Urinary bladder (tissue), 4 donors: ENCODE data around the gene MPEG1. TPM values are rescaled to one million over a fixed set of nuclear protein-coding genes. Genes with fewer than 3 reads are reported as not detected.

Experiments
- DNase-seq: peaks from one replicate; pipeline ENCODE4 v3.0.0-alpha.2; 2015; ENCODE audit errors: extremely low spot score
- H3K27ac ChIP-seq: one replicate; pipeline ENCODE4 v1.5.1; 2013; ENCODE audit warnings: low read depth, mild to moderate bottlenecking, moderate library complexity
- H3K36me3 ChIP-seq: one replicate; pipeline ENCODE4 v1.6.1; 2013; ENCODE audit warnings: mild to moderate bottlenecking, moderate library complexity; ENCODE audit not compliant: insufficient read depth
- H3K4me1 ChIP-seq: one replicate; pipeline ENCODE4 v1.6.1; 2013; ENCODE audit warnings: mild to moderate bottlenecking, moderate library complexity; ENCODE audit not compliant: insufficient read depth
- H3K4me3 ChIP-seq: one replicate; pipeline ENCODE4 v1.5.1; 2013; ENCODE audit warnings: low read depth, low read length
- WGBS: extraction: QIAGEN DNeasy Blood & Tissue Kit; methylation state at CpG from one replicate; pipeline ENCODE4 v1.1.7; 2013; 5-methylcytosine and 5-hydroxymethylcytosine counted together
- polyA plus RNA-seq: library from polyadenylated mRNA; stranded (reverse); fragments of 200-250 nt; gene quantifications from one replicate; pipeline ENCODE4 v1.2.3, GENCODE V29; 2013
- total RNA-seq: library from RNA; depleted of rRNA; stranded (reverse); fragments of >200 nt; gene quantifications from one replicate; pipeline ENCODE4 v1.2.3, GENCODE V29; 2014
- donor health status: healthy with polysubstance abuse.
- donor health status: healthy.

Gene MPEG1
- total and polyA plus RNA-seq, 2 donors: 12.8 to 13.7 TPM

- no peak for DNase-seq
- Histone ChIP-seq H3K36me3 (peaks cover 4% of the 10 kb centered on the region), H3K27ac (no peak overlapping the region), H3K4me1 (peaks cover 2% of the 10 kb centered on the region), H3K4me3 (no peak overlapping the region)
- 92% methylated on average over 8 of the region's 8 CpGs for WGBS
Measured at GRCh38 chr11:59191890-59192289, 20.8 kb downstream of the MPEG1 start.

DNA sequence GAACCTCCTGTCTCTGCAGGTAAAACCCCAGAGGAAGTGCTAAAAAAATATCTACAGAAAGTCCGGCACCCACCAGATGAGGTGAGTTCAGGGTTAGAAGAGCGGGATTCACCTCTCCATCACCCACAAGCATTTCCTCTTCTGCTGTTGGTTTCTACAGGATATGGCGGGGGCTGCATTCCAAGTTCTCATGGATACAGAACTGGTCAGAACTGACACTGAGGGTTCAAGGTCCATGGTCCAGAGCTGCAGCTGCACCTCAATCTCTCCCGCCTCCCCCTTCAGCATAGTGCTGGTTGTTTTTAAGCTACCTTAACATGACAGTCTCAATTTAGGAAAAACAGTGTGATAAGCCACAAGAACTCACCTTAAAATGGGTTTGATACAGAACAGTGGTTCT lies 21.6 kb downstream of the MPEG1 start:
- Histone ChIP-seq H3K4me1 (peaks cover 2% of the 10 kb centered on the region), H3K27ac (no peak overlapping the region), H3K4me3 (no peak overlapping the region), H3K36me3 (peaks cover 4% of the 10 kb centered on the region)
- 87% methylated on average over 4 of the region's 4 CpGs for WGBS
- no peak for DNase-seq

- 46% methylated on average over 4 of the region's 4 CpGs for WGBS
- Histone ChIP-seq H3K4me1 (peaks cover 2% of the 10 kb centered on the region), H3K27ac (no peak overlapping the region), H3K36me3 (peaks cover 4% of the 10 kb centered on the region), H3K4me3 (no peak overlapping the region)
- DNase-seq: no peak
Measured at GRCh38 chr11:59189986-59190385, 22.7 kb downstream of the MPEG1 start.

GRCh38 chr11:59188954-59189353 lies 23.8 kb downstream of the MPEG1 start:
- Histone ChIP-seq H3K4me1 (peaks cover 2% of the 10 kb centered on the region), H3K4me3 (no peak overlapping the region), H3K36me3 (peaks cover 4% of the 10 kb centered on the region), H3K27ac (no peak overlapping the region)
- no peak for DNase-seq
- 81% methylated on average over 4 of the region's 4 CpGs for WGBS

DNA sequence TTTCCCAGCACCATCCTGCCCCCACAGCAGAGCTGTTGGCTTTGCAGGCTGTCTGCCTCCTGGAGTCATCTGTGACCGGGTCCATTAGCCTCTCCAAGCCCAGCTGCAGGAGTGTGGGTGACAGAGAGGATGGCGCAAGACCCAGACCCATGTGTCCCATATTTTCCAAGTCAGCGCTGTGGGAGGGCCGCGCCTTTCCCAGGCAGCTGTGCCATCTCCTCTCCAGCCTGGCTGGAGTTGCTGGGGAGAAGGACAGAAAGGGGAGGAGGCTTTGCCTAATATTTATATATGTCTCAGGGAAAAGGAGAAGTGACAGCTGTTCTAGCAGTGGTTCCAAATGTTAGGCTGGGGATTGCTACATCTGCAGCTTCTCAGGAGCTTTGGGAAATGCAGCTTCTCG lies 25.1 kb downstream of the MPEG1 start:
- H3K27ac ChIP-seq: no peak overlapping the region
- DNase-seq: no peak
- H3K4me3 ChIP-seq: no peak overlapping the region
- peaks cover 2% of the 10 kb centered on the region for H3K36me3 ChIP-seq
- peaks cover 4% of the 10 kb centered on the region for H3K4me1 ChIP-seq
- WGBS: 51% methylated on average over 6 of the region's 6 CpGs

DNA sequence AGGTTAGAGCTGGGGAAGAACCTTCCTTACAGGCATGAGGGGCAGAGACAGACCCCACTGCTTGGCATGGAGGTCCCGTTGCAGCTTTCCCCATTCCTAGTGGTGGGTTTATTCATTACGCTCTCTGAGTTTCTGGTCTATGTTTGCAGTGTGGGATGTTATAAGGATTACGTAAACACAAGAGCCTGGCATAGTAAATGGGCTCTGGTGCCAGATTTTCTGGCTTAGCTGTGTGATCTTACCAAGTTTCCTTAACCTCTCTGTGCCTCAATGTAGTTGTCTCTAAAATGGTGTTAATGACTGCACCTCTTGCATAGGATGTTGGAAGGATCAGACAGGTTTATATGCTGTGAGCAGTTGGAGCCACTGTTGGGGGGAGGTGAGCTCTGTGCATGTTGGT lies 25.7 kb downstream of the MPEG1 start:
- peak overlapping the region; percentile 82 for H3K27ac ChIP-seq
- WGBS: 49% methylated on average over 3 of the region's 3 CpGs
- peaks cover 4% of the 10 kb centered on the region for H3K4me1 ChIP-seq
- no peak overlapping the region for H3K4me3 ChIP-seq
- DNase-seq: no peak
- H3K36me3 ChIP-seq: peaks cover 6% of the 10 kb centered on the region

DNA sequence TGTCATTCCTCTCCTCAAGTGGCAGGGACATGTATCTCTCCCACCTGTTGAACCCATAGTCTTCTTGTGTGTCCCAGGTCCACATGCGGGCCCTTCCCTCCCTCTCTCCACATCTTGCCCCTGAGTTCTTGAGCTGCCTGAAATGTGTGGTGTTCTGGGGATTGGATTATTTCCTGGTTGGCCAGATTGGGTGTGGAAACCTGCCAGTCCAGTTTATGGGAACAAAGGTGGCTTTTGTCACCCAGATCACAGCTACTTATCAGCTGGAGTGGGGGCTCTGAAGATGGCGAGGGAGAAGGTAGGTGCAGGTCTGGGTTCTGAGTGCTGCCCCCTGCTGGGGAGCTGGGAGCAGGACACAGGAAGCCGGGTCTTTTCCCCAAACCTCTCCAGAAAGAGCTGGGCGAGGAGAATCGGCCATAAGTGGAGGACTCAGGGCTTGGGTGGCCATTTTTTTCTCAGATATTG lies 26.6 kb downstream of the MPEG1 start:
- peaks cover 9% of the 10 kb centered on the region for H3K36me3 ChIP-seq
- no peak overlapping the region for H3K4me3 ChIP-seq
- 77% methylated on average over 5 of the region's 5 CpGs for WGBS
- H3K4me1 ChIP-seq: peaks cover 4% of the 10 kb centered on the region
- peak overlapping the region; percentile 82 for H3K27ac ChIP-seq
- DNase-seq: peak; percentile 74

GRCh38 chr11:59185386-59185945 lies 27.3 kb downstream of the MPEG1 start:
- no peak overlapping the region for H3K4me3 ChIP-seq
- DNase-seq: no peak
- WGBS: 47% methylated on average over 5 of the region's 5 CpGs
- peaks cover 9% of the 10 kb centered on the region for H3K36me3 ChIP-seq
- peak overlapping the region; percentile 82 for H3K27ac ChIP-seq
- peaks cover 4% of the 10 kb centered on the region for H3K4me1 ChIP-seq

DNA sequence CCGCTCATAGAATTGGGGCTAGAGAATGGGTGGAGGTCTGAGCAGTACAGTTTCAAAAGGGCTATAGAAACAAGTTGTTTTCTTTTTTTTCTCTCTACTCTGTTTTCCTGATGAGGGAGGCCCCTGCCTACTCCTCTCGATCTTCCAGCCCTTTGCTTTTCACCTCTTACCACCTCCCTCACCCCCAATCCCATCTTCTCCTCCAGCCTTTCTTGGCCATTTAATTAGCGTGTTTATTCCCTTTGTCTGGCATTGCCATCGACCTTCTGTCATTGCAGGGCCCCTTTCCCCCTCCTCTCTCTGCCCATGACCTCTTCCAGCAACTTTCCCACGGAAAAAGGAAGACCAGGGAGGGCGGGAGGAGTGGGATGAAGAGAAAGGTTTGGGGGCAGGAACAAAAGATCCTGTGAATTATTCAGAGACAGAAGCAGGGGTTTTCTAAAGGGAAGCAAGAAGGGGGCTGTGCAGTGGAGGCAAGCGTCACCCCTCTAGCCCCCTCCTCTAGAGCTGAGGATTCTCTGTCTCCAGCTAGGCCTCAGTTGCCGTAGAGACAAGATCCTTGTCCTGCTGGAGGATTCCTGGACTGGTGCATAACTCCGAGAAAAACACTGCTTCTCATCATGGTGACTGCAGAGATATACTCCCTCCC lies 27.9 kb downstream of the MPEG1 start:
- 48% methylated on average over 9 of the region's 9 CpGs for WGBS
- DNase-seq: no peak
- Histone ChIP-seq H3K4me3 (no peak overlapping the region), H3K27ac (peak overlapping the region; percentile 65), H3K36me3 (peaks cover 9% of the 10 kb centered on the region), H3K4me1 (peaks cover 4% of the 10 kb centered on the region)

DNA sequence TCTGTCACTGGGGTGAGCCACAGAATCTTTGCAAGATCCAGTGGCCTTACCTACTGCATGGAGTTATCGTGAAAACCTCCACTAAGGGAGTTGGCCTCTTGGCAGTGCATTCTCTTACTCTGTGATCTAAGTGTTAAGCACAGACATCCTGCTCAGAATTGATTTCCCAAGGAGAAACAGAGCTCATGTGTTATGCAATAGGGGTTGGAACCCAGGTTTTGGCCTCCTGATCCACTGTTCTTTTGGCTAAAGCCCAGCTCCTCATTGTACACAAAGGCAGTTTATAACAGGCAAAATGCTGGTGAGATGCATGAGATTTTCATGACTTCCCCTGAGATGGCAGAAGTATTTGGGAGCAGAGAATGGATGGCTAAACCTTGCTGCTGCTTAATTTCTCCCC lies 29.0 kb downstream of the MPEG1 start:
- DNase-seq: no peak
- H3K4me1 ChIP-seq: peaks cover 4% of the 10 kb centered on the region
- H3K27ac ChIP-seq: no peak overlapping the region
- H3K36me3 ChIP-seq: peaks cover 7% of the 10 kb centered on the region
- H3K4me3 ChIP-seq: no peak overlapping the region
- 48% methylated on average over 1 of the region's 1 CpG for WGBS

DNA sequence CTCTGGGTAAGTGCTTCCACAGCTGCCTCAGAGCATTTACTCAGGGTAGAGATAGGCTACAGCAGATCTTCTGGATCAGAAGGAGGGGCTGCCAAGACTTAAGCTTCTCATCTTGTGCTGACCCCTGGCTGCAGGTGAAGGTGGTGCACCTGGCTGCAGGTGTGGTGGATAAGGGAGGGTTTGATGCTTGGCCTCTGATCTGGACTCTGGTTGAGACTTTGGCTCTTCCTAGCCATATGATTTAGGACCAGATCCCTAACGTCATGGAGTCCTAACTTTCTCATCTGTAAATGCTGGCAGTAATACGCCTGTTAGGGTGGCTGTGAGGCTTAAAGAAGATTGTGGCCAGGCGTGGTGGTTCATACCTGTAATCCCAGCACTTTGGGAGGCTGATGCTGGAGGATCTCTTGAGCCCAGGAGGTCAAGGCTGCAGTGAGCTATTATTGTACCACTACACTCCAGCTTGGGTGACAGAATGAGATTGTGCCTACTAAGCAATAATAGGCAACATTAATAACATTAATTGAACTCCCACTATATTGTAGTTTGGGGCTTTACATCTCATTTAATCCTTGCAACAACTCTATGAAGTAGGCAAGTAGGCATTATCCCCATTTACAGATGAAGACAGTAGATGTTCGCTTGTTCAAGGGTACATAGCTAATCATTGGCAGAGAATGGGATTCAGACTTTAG lies 30.1 kb downstream of the MPEG1 start:
- Histone ChIP-seq H3K4me1 (peaks cover 4% of the 10 kb centered on the region), H3K27ac (no peak overlapping the region), H3K4me3 (no peak overlapping the region), H3K36me3 (peaks cover 7% of the 10 kb centered on the region)
- DNase-seq: no peak
- WGBS: 93% methylated on average over 4 of the region's 4 CpGs

GRCh38 chr11:59181746-59182456 lies 30.8 kb downstream of the MPEG1 start:
- DNase-seq: no peak
- H3K27ac ChIP-seq: no peak overlapping the region
- WGBS: 95% methylated on average over 33 of the region's 33 CpGs

DNA sequence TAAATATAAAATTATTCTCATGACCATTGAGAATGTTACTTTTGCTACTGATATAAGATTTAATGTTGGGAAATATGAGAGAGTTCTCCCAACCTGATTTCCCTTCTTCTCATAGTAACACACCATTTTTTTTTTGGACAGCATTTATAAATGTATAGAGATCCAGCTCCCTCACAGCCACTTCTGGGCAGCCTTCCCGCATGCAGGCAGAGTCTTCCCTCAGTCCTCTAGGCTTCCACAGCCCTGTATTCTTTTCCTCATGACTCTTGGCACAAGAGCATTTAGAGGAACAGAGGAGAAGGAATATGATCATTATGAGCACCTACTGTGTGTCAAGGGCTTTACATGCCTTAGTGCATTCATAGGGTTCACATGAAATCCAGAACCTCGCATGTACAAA lies 31.8 kb downstream of the MPEG1 start:
- Histone ChIP-seq H3K36me3 (peaks cover 7% of the 10 kb centered on the region), H3K27ac (no peak overlapping the region), H3K4me3 (no peak overlapping the region), H3K4me1 (peaks cover 2% of the 10 kb centered on the region)
- 81% methylated on average over 2 of the region's 2 CpGs for WGBS
- no peak for DNase-seq

More at GRCh38 chr11:59181746-59182456, 30.8 kb downstream of the MPEG1 start:
- Histone ChIP-seq H3K4me3 (no peak overlapping the region), H3K36me3 (peaks cover 7% of the 10 kb centered on the region), H3K4me1 (peaks cover 2% of the 10 kb centered on the region)
